ENCODE measurements around the gene PAGE2.
"Not testable (repeated sequence)": the region's sequence is repeated elsewhere in the genome, so short reads cannot be mapped to it uniquely, and the experiment has no call there.

PAGE2 gene

GRCh38 chrX:55127692-55128091, 38.9 kb downstream of the PAGE2 start:
- DNase-seq, result peak; percentile 16

GRCh38 chrX:55129361-55129760, 40.5 kb downstream of the PAGE2 start:
- DNase-seq, result no peak

GRCh38 chrX:55130481-55130880, 41.7 kb downstream of the PAGE2 start:
- DNase-seq, result no peak

- DNase-seq, result no peak
Measured at GRCh38 chrX:55132416-55132815, 43.6 kb downstream of the PAGE2 start.

- peak; percentile 3 for DNase-seq
Measured at GRCh38 chrX:55135171-55135570, 46.4 kb downstream of the PAGE2 start.

DNA sequence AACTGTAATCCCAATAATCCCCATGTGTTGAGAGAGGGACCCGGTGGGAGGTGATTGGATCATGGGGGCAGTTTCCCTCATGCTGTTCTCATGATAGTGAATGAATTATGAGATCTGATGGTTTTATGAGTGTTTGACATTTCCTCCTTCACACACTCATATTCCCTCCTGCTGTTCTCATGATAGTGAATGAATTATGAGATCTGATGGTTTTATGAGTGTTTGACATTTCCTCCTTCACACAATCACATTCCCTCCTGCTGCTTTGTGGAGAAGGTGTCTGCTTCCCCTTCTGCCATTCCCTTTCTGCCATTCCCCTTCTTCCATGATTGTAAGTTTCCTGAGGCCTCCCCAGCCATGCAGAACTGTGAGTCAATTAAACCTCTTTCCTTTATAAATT, 52.0 kb downstream of the PAGE2 start:
- DNase-seq, result not testable (repeated sequence)

All from NCI-H748 treated with DMSO at 0.1 percent for 48 hours (cell line).